GM10266 (cell line): ENCODE results near the gene GTPBP8.

Experiments used
- DNase-seq: peaks from one replicate; pipeline ENCODE4 v3.0.0; 2012; ENCODE audit errors: extremely low spot score
- CTCF ChIP-seq: IDR thresholded peaks from 2 replicates; pipeline ENCODE4 v1.5.1; 2012; ENCODE audit warnings: mild to moderate bottlenecking, low read depth; ENCODE audit not compliant: control insufficient read depth, insufficient read depth; ENCODE audit errors: missing control alignments

Gene GTPBP8

GRCh38 chr3:112995800-112996199 lies 5.0 kb downstream of the GTPBP8 start:
- no peak for DNase-seq

GRCh38 chr3:113000691-113001090 lies 9.9 kb downstream of the GTPBP8 start:
- no peak for DNase-seq
- TF ChIP-seq CTCF, result no peak

More at GRCh38 chr3:112995800-112996199, 5.0 kb downstream of the GTPBP8 start:
- TF ChIP-seq CTCF, result no peak

GRCh38 chr3:113002037-113002436 lies 11.3 kb downstream of the GTPBP8 start:
- TF ChIP-seq CTCF, result no peak
- DNase-seq, result no peak

GRCh38 chr3:113002679-113003078 lies 11.9 kb downstream of the GTPBP8 start:
- no peak for DNase-seq
- TF ChIP-seq CTCF, result no peak

GRCh38 chr3:113005611-113006010 lies 14.8 kb downstream of the GTPBP8 start:
- DNase-seq, result no peak
- no peak for TF ChIP-seq CTCF

GRCh38 chr3:113006359-113007056 lies 15.7 kb downstream of the GTPBP8 start:
- no peak for DNase-seq
- no peak for TF ChIP-seq CTCF

GRCh38 chr3:113008117-113008516 lies 17.3 kb downstream of the GTPBP8 start:
- TF ChIP-seq CTCF, result no peak
- DNase-seq, result no peak
